GM23338 (cell line): Measurements from ENCODE around the gene ZFC3H1. TPM values are rescaled to one million over a fixed set of nuclear protein-coding genes. Genes with fewer than 3 reads are reported as not detected.

Source experiments
- ATAC-seq: fragments of 200-7000 bp; cut with Tn5 transposase; 3 replicates; pipeline ENCODE4 v1.9.1; 2020
- DNase-seq: peaks from one replicate; pipeline ENCODE4 v3.0.0-alpha.2; 2015; ENCODE audit warnings: low spot score
- H2AFZ ChIP-seq: fragments of 200-600 bp; sonication (generic); 2 replicates; pipeline ENCODE4 v1.8.0; 2016; ENCODE audit warnings: antibody characterized with exemption, mild to moderate bottlenecking, moderate library complexity
- H3F3A ChIP-seq: fragments of 200-600 bp; sonication (generic); replicated peaks from 2 replicates; pipeline ENCODE4 v1.8.0; 2017; ENCODE audit warnings: antibody characterized with exemption, mixed run types, low read depth
- H3K27ac ChIP-seq: fragments of 200-600 bp; sonication (generic); 2 replicates; pipeline ENCODE4 v1.6.1; 2016; ENCODE audit warnings: low read depth
- H3K27me3 ChIP-seq: fragments of 200-600 bp; sonication (generic); 2 replicates; pipeline ENCODE4 v1.8.0; 2016; ENCODE audit warnings: mild to moderate bottlenecking, mixed run types, moderate library complexity; ENCODE audit not compliant: insufficient read depth
- H3K36me3 ChIP-seq: fragments of 200-600 bp; sonication (generic); 2 replicates; pipeline ENCODE4 v1.8.0; 2016; ENCODE audit warnings: mild to moderate bottlenecking; ENCODE audit not compliant: insufficient read depth
- H3K4me1 ChIP-seq: fragments of 200-600 bp; sonication (generic); 2 replicates; pipeline ENCODE4 v1.8.0; 2016; ENCODE audit warnings: mild to moderate bottlenecking, moderate library complexity; ENCODE audit not compliant: insufficient read depth
- H3K4me2 ChIP-seq: fragments of 200-600 bp; sonication (generic); 2 replicates; pipeline ENCODE4 v1.7.1; 2017; ENCODE audit warnings: mixed run types
- H3K4me3 ChIP-seq: fragments of 200-600 bp; sonication (generic); 2 replicates; pipeline ENCODE4 v1.6.1; 2016; ENCODE audit warnings: mixed run types
- H3K79me2 ChIP-seq: fragments of 200-600 bp; sonication (generic); replicated peaks from 2 replicates; pipeline ENCODE4 v1.8.0; 2017; ENCODE audit warnings: mild to moderate bottlenecking; ENCODE audit not compliant: insufficient read depth
- H3K9me2 ChIP-seq: fragments of 200-600 bp; sonication (generic); 2 replicates; pipeline ENCODE4 v1.8.0; 2017; ENCODE audit not compliant: insufficient read depth
- H4K20me1 ChIP-seq: fragments of 200-600 bp; sonication (generic); replicated peaks from 2 replicates; pipeline ENCODE4 v1.8.0; 2017; ENCODE audit warnings: mild to moderate bottlenecking; ENCODE audit not compliant: insufficient read depth
- H3K27ac Mint-ChIP-seq: 2 replicates; pipeline ENCODE4 v1.8.0; 2020; ENCODE audit warnings: inconsistent platforms, mild to moderate bottlenecking, moderate library complexity, mixed read lengths
- H3K27me3 Mint-ChIP-seq: 3 replicates; pipeline ENCODE4 v1.8.0; 2022; ENCODE audit warnings: low read depth, mild to moderate bottlenecking, moderate library complexity, mixed read lengths, inconsistent platforms; ENCODE audit not compliant: insufficient read depth, poor library complexity
- H3K36me3 Mint-ChIP-seq: 3 replicates; pipeline ENCODE4 v1.8.0; 2021; ENCODE audit warnings: low read depth, mild to moderate bottlenecking, inconsistent platforms, moderate library complexity, mixed read lengths
- H3K4me1 Mint-ChIP-seq: 3 replicates; pipeline ENCODE4 v1.8.0; 2020; ENCODE audit warnings: mild to moderate bottlenecking, inconsistent platforms, mixed read lengths
- H3K4me3 Mint-ChIP-seq: 3 replicates; pipeline ENCODE4 v1.8.0; 2021; ENCODE audit warnings: moderate library complexity, mild to moderate bottlenecking, inconsistent platforms, mixed read lengths
- H3K9me3 Mint-ChIP-seq: 3 replicates; pipeline ENCODE4 v1.8.0; 2020; ENCODE audit warnings: moderate library complexity, mild to moderate bottlenecking, inconsistent platforms, mixed read lengths
- CREB1 ChIP-seq: fragments of 250-450 bp; sonication (Bioruptor Pico); IDR thresholded peaks from 2 replicates; pipeline ENCODE4 v1.5.0; 2020; ENCODE audit warnings: low read depth, mild to moderate bottlenecking, moderate library complexity
- EZH2 ChIP-seq: fragments of 200-600 bp; sonication (generic); IDR thresholded peaks from one replicate; pipeline ENCODE4 v1.8.0; 2017; ENCODE audit warnings: antibody characterized with exemption, mild to moderate bottlenecking, low read depth; ENCODE audit not compliant: unreplicated experiment
- EZH2phosphoT487 ChIP-seq: fragments of 200-600 bp; sonication (generic); IDR thresholded peaks from one replicate; pipeline ENCODE4 v1.8.1; 2018; ENCODE audit warnings: antibody characterized with exemption; ENCODE audit not compliant: unreplicated experiment
- JUNB ChIP-seq: IDR thresholded peaks from one replicate; pipeline ENCODE4 v1.6.1; 2016; ENCODE audit warnings: antibody characterized with exemption; ENCODE audit not compliant: unreplicated experiment
- NANOG ChIP-seq: IDR thresholded peaks from 2 replicates; pipeline ENCODE4 v1.6.1; 2016; ENCODE audit warnings: antibody characterized with exemption, borderline replicate concordance
- POLR2AphosphoS5 ChIP-seq: IDR thresholded peaks from 2 replicates; pipeline ENCODE4 v1.6.1; 2016; ENCODE audit warnings: antibody characterized with exemption, low read depth
- STAT1 ChIP-seq: IDR thresholded peaks from one replicate; pipeline ENCODE4 v1.6.1; 2016; ENCODE audit warnings: antibody characterized with exemption; ENCODE audit not compliant: unreplicated experiment
- ZNF114 ChIP-seq: fragments of 250-450 bp; sonication (Bioruptor Pico); IDR thresholded peaks from 2 replicates; pipeline ENCODE4 v1.5.0; 2020; ENCODE audit warnings: mild to moderate bottlenecking, moderate library complexity
- ZNF331 ChIP-seq: fragments of 250-450 bp; sonication (Bioruptor Pico); IDR thresholded peaks from 2 replicates; pipeline ENCODE4 v1.5.0; 2020; ENCODE audit warnings: low read depth, mild to moderate bottlenecking, moderate library complexity
- polyA plus RNA-seq: library from polyadenylated mRNA; unstranded; fragments of >200 nt; fragmentation: Nextera tagmentation; extraction: Ambion mirVana; gene quantifications from 2 replicates; pipeline ENCODE4 v1.2.1, GENCODE V29; 2016
- total RNA-seq: library from RNA; depleted of rRNA; stranded (reverse); fragments of >200 nt; shearing (Covaris generic); gene quantifications from 2 replicates; pipeline ENCODE4 v1.2.3, GENCODE V29; 2014
- TF ChIP-seq, protein P1 (sequence below): IDR thresholded peaks from one replicate; pipeline ENCODE4 v1.6.1; 2018; ENCODE audit warnings: antibody characterized with exemption; ENCODE audit not compliant: unreplicated experiment
- TF ChIP-seq, protein P2 (sequence below): IDR thresholded peaks from 2 replicates; pipeline ENCODE4 v1.6.1; 2016; ENCODE audit warnings: antibody characterized with exemption
- TF ChIP-seq, protein P3 (sequence below), 2 experiments: fragments of 200-600 bp in 1 of 2; sonication (generic) in 1 of 2; conservative IDR thresholded peaks; 2 replicates each; pipeline versions ENCODE4 v1.5.1 to v1.6.1; 2016 to 2017; ENCODE audit warnings: antibody characterized with exemption in 2 of 2, low read depth in 2 of 2, mild to moderate bottlenecking in 2 of 2, moderate library complexity in 1 of 2

ZFC3H1 gene
- total and polyA plus RNA-seq, 2 experiments from 2014 or later, result 30.3 to 46.2 TPM

DNA sequence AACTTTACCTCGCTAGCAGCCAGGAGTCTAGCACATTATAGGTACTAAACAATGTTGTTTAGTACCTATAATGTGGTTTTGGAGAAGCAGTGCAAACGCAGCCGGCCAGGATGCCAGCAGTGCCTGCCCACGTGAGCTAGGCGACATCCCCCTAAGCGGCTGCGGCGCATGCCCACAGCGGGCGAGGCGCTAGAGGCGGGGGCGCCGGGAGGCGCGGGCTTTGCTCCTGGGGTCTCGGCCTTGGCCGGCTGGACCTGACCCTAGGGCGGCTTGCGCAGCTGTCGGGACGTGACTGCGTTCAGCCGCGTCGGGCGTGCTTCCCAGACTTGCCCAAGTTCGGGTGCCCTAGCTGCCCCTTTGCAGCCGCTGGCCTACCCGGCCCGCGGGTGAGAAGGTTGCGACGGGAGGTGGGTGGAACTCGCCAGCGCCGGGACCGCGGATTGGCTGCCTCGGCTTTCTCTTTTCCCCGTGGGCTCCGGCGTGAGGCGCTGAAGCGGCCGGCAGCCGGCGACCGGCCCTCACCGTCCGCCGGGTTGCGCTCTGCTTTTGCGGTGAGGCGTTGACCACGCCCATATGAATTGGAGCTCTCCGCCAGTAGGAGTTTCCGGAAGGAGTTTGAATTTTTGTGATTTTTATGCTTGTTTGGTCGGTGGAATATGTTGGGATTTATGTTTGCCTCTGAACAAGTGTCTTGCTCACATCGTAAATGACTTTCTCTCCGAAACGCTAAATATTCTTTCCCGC lies 22.4 kb upstream of the ZFC3H1 start, which contains the start of gene TMEM19 (continued):
- TF ChIP-seq, protein P1, sequence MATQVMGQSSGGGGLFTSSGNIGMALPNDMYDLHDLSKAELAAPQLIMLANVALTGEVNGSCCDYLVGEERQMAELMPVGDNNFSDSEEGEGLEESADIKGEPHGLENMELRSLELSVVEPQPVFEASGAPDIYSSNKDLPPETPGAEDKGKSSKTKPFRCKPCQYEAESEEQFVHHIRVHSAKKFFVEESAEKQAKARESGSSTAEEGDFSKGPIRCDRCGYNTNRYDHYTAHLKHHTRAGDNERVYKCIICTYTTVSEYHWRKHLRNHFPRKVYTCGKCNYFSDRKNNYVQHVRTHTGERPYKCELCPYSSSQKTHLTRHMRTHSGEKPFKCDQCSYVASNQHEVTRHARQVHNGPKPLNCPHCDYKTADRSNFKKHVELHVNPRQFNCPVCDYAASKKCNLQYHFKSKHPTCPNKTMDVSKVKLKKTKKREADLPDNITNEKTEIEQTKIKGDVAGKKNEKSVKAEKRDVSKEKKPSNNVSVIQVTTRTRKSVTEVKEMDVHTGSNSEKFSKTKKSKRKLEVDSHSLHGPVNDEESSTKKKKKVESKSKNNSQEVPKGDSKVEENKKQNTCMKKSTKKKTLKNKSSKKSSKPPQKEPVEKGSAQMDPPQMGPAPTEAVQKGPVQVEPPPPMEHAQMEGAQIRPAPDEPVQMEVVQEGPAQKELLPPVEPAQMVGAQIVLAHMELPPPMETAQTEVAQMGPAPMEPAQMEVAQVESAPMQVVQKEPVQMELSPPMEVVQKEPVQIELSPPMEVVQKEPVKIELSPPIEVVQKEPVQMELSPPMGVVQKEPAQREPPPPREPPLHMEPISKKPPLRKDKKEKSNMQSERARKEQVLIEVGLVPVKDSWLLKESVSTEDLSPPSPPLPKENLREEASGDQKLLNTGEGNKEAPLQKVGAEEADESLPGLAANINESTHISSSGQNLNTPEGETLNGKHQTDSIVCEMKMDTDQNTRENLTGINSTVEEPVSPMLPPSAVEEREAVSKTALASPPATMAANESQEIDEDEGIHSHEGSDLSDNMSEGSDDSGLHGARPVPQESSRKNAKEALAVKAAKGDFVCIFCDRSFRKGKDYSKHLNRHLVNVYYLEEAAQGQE, result no peak
- no peak for TF ChIP-seq NANOG
- no peak for TF ChIP-seq EZH2
- no peak for TF ChIP-seq JUNB
- TF ChIP-seq, protein P2, sequence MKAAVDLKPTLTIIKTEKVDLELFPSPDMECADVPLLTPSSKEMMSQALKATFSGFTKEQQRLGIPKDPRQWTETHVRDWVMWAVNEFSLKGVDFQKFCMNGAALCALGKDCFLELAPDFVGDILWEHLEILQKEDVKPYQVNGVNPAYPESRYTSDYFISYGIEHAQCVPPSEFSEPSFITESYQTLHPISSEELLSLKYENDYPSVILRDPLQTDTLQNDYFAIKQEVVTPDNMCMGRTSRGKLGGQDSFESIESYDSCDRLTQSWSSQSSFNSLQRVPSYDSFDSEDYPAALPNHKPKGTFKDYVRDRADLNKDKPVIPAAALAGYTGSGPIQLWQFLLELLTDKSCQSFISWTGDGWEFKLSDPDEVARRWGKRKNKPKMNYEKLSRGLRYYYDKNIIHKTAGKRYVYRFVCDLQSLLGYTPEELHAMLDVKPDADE, result 0 out of 2 replicates have a peak, but pooled peaks have one; percentile 2
- TF ChIP-seq ZNF331 (CRISPR knock-in tag), result no peak
- no peak; the same call in 1 of the 2 replicates for TF ChIP-seq CREB1 (CRISPR knock-in tag)
- no peak for TF ChIP-seq EZH2phosphoT487
- peak; percentile 87 for TF ChIP-seq POLR2AphosphoS5
- no peak for TF ChIP-seq ZNF114 (CRISPR knock-in tag)

DNA sequence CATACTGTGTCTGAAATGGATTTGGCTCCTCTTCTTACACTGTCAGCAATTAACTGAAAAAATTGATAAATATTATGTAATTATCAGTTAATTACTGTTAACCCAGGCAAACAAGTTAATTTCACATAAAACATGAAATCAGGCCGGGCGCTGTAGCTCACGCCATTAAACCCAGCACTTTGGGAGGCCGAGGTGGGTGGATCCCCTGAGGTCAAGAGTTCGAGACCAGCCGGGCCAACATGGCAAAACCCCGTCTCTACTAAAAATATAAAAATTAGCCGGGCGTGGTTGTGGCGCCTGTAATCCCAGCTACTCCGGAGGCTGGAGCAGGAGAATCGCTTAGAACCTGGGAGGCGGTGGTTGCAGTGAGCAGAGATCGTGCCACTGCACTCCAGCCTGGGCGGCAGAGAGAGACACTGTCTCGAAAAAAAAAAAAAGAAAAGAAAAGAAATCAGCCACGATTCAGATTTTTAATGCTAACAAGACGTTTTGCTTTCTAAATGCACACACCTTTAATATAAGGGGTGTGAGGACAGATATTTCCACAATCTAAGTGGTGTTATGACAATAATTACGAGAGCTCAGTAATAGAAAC lies 21.8 kb upstream of the ZFC3H1 start:
- H3K79me2 ChIP-seq, result peaks cover 15% of the 10 kb centered on the region; the same call in 1 of the 2 replicates
- ATAC-seq, result peak; percentile 12
- H3K27ac Mint-ChIP-seq, result peak overlapping the region; percentile 85
- H3K27ac ChIP-seq, result peak overlapping the region; percentile 68; the same call in 1 of the 2 replicates
- peaks cover 4% of the 10 kb centered on the region; the same call in 1 of the 2 replicates for H3K4me1 ChIP-seq
- H3K4me3 Mint-ChIP-seq, result peak overlapping the region; percentile 91
- no peaks in the 10 kb centered on the region for H3K9me2 ChIP-seq
- H3F3A ChIP-seq, result no peaks in the 10 kb centered on the region
- no peaks in the 10 kb centered on the region for H3K36me3 Mint-ChIP-seq
- peak overlapping the region; percentile 74 for H2AFZ ChIP-seq
- DNase-seq, result no peak
- H3K27me3 ChIP-seq, result no peaks in the 10 kb centered on the region
- no peaks in the 10 kb centered on the region for H3K9me3 Mint-ChIP-seq
- H3K4me2 ChIP-seq, result peak overlapping the region; percentile 84
- H3K27me3 Mint-ChIP-seq, result no peaks in the 10 kb centered on the region
- peaks cover 7% of the 10 kb centered on the region; the same call in 2 of the 3 replicates for H3K4me1 Mint-ChIP-seq
- H3K4me3 ChIP-seq, result peak overlapping the region; percentile 56
- TF ChIP-seq, protein P1, result no peak
- TF ChIP-seq STAT1 (no peak), CREB1 (CRISPR knock-in tag) (no peak), NANOG (no peak), EZH2phosphoT487 (no peak)
- TF ChIP-seq, protein P3, sequence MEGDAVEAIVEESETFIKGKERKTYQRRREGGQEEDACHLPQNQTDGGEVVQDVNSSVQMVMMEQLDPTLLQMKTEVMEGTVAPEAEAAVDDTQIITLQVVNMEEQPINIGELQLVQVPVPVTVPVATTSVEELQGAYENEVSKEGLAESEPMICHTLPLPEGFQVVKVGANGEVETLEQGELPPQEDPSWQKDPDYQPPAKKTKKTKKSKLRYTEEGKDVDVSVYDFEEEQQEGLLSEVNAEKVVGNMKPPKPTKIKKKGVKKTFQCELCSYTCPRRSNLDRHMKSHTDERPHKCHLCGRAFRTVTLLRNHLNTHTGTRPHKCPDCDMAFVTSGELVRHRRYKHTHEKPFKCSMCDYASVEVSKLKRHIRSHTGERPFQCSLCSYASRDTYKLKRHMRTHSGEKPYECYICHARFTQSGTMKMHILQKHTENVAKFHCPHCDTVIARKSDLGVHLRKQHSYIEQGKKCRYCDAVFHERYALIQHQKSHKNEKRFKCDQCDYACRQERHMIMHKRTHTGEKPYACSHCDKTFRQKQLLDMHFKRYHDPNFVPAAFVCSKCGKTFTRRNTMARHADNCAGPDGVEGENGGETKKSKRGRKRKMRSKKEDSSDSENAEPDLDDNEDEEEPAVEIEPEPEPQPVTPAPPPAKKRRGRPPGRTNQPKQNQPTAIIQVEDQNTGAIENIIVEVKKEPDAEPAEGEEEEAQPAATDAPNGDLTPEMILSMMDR (conservative IDR thresholded peaks at IDR 0.05; ENCODE audit: low read depth in 2 of 2), result no peak
- H4K20me1 ChIP-seq, result no peaks in the 10 kb centered on the region
- H3K36me3 ChIP-seq, result no peaks in the 10 kb centered on the region
